Urinary bladder (tissue), 4 donors: ENCODE measurements around the gene RPS24. TPM values are rescaled to one million over a fixed set of nuclear protein-coding genes. Genes with fewer than 3 reads are reported as not detected.
"Not testable (repeated sequence)": the region's sequence is repeated elsewhere in the genome, so short reads cannot be mapped to it uniquely, and the experiment has no call there.

ENCODE experiments used
- DNase-seq: peaks from one replicate; pipeline ENCODE4 v3.0.0-alpha.2; 2015; ENCODE audit errors: extremely low spot score
- H3K27ac ChIP-seq: one replicate; pipeline ENCODE4 v1.5.1; 2013; ENCODE audit warnings: low read depth, mild to moderate bottlenecking, moderate library complexity
- H3K36me3 ChIP-seq: one replicate; pipeline ENCODE4 v1.6.1; 2013; ENCODE audit warnings: mild to moderate bottlenecking, moderate library complexity; ENCODE audit not compliant: insufficient read depth
- H3K4me1 ChIP-seq: one replicate; pipeline ENCODE4 v1.6.1; 2013; ENCODE audit warnings: mild to moderate bottlenecking, moderate library complexity; ENCODE audit not compliant: insufficient read depth
- H3K4me3 ChIP-seq: one replicate; pipeline ENCODE4 v1.5.1; 2013; ENCODE audit warnings: low read depth, low read length
- WGBS: extraction: QIAGEN DNeasy Blood & Tissue Kit; methylation state at CpG from one replicate; pipeline ENCODE4 v1.1.7; 2013; 5-methylcytosine and 5-hydroxymethylcytosine counted together
- polyA plus RNA-seq: library from polyadenylated mRNA; stranded (reverse); fragments of 200-250 nt; gene quantifications from one replicate; pipeline ENCODE4 v1.2.3, GENCODE V29; 2013
- total RNA-seq: library from RNA; depleted of rRNA; stranded (reverse); fragments of >200 nt; gene quantifications from one replicate; pipeline ENCODE4 v1.2.3, GENCODE V29; 2014
- donor health status: healthy with polysubstance abuse.
- donor health status: healthy.

RPS24 gene
- total and polyA plus RNA-seq, 2 donors: 2,953 to 3,656 TPM

DNA sequence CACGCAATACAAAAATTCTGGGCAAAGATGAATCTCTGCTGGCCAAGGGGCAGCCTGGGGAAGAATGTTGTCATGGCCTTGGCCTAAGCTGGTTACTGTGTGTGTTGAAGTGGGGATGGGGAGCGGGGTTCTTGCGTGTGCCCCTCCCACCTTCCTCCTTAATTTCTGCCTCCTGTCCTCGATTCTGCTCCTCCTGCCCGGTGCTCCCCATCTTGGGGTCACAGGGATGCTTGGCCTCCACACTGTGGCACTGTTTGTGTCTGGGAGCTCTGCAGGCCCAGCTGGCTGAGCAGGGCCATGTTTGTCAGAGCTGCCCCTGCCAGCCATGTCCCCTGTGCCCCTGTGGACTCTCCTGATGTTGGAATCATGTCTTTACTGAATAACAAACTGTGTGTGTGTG, 37.1 kb downstream of the RPS24 start:
- Histone ChIP-seq H3K27ac (no peak overlapping the region), H3K4me3 (no peak overlapping the region), H3K4me1 (no peaks in the 10 kb centered on the region), H3K36me3 (no peaks in the 10 kb centered on the region)
- no peak for DNase-seq
- WGBS: 94% methylated on average over 5 of the region's 5 CpGs

DNA sequence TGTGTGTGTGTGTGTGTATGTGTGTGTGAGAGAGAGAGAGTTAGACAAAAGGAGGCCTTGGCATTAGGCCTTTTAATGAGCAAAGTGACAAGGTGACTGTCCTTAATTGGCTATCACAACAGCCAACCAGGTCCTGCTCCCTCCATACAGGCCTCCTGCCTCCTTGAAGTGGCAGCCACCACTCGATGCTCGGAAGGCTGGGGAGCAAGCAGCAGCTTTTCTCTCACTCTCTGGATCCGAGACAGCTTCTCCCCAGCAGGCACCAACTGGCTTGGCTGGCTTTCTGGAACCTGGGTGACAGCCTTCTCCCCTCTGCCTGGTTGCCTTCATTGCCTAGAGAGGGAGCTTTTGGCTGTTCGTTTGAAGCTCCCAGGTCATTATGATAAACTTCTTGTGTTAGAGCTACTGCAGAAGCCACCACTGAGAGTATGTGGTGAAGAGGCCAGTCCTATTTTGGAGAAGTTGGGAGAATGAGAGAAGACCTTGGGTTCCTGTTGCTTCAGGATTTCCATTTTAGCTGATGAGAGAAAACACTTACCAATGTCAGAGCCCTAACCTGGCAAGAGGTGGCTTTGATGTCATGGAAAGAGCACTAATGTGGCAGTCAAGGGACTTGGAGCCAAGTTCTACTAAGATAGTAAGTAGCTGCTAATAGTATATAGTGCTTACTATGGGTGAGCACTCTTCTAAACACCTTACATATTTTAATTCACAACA, 37.6 kb downstream of the RPS24 start:
- no peak overlapping the region for H3K27ac ChIP-seq
- no peak for DNase-seq
- H3K4me3 ChIP-seq: no peak overlapping the region
- WGBS: 74% methylated on average over 4 of the region's 4 CpGs
- no peaks in the 10 kb centered on the region for H3K36me3 ChIP-seq
- H3K4me1 ChIP-seq: no peaks in the 10 kb centered on the region

DNA sequence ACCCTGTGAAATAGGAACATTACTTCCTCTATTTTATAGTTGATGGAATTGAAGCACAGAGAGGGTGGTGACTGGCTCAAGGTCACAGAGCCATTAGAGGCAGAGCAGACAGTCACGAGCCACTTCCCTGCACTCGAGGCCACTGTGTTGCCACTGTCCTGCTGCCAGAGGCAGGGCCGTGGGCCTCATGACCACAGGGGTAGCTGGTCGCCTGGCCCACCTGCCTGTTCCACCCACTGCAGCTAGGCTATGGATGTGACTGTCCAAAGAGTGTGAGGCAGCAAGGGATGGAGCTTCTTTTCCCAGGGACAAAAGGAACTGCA, 38.2 kb downstream of the RPS24 start:
- WGBS: 92% methylated on average over 4 of the region's 4 CpGs
- DNase-seq: no peak

DNA sequence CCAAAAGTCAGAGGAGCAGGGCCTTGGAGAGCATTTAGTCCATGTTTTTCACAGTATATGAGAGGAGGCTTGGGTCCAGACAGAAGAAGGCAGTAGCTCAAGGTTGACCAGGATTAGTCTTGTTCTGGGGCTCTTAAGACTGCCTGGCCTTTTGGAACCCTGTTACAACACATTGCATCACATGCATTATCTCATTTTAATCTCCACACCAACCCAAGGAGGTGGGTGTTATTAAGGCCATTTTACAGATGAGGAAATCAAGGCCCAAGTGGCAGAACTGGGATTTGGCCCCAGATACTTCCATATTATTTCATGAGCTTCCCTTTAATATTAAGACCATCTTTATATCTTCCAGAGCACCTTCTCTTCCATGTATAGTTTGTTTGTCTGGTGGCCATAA, 38.8 kb downstream of the RPS24 start:
- no peak for DNase-seq
- Histone ChIP-seq H3K27ac (no peak overlapping the region), H3K4me3 (no peak overlapping the region), H3K4me1 (no peaks in the 10 kb centered on the region), H3K36me3 (no peaks in the 10 kb centered on the region)

More for the DNA sequence above, 38.2 kb downstream of the RPS24 start:
- Histone ChIP-seq H3K4me1 (no peaks in the 10 kb centered on the region), H3K4me3 (no peak overlapping the region), H3K27ac (no peak overlapping the region), H3K36me3 (no peaks in the 10 kb centered on the region)

DNA sequence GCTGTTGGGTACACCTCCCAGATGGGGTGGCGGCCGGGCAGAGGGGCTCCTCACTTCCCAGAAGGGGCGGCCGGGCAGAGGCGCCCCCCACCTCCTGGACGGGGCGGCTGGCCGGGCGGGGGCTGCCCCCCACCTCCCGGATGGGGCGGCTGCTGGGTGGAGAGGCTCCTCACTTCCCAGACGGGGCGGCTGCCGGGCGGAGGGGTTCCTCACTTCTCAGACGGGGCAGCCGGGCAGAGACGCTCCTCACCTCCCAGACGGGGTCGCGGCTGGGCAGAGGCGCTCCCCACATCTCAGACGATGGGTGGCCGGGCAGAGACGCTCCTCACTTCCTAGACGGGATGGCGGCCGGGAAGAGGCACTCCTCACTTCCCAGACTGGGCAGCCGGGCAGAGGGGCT, 42.1 kb downstream of the RPS24 start:
- not testable (repeated sequence) for H3K36me3 ChIP-seq, H3K4me1 ChIP-seq, H3K27ac ChIP-seq, H3K4me3 ChIP-seq, DNase-seq
- 96% methylated on average over 25 of the region's 29 CpGs for WGBS

DNA sequence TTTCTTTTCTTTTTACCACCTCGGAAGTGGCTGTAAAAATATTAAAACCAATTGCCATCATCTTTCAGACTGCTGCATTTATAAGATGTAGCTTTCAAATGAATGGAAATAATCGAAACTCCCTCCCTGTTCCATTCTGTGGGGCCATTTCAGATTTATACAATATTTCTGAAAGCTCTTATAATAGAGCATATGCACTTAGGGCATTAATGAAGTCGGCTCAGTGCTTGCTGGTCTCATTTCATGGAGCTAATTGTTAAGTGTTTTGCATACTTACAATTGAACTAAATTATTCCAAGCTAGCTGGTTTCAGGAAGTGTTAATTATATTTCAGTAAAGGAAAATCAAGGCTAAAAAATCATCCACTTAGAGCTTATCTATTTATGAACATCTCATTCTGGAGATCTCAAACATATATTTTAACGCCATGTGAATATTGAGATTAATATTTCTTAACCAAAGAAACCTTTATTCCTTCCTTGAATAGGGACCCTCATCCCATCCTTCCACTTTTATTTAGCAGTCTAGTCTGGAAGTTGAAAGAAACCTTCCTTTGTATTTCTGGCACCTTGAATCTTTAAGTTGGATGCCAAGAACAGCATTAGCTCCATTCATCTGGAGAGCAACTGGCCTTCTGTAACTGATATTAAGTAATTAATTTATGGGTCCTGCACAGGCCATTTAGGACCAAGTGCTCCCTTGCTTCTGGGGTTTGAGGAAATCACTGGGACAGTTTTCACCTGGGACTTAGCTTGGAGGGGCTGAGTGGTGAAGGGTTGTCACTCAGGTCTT, 45.1 kb downstream of the RPS24 start:
- no peak for DNase-seq
- Histone ChIP-seq H3K36me3 (no peaks in the 10 kb centered on the region), H3K4me1 (no peaks in the 10 kb centered on the region), H3K4me3 (no peak overlapping the region), H3K27ac (no peak overlapping the region)
- 88% methylated on average over 4 of the region's 4 CpGs for WGBS

DNA sequence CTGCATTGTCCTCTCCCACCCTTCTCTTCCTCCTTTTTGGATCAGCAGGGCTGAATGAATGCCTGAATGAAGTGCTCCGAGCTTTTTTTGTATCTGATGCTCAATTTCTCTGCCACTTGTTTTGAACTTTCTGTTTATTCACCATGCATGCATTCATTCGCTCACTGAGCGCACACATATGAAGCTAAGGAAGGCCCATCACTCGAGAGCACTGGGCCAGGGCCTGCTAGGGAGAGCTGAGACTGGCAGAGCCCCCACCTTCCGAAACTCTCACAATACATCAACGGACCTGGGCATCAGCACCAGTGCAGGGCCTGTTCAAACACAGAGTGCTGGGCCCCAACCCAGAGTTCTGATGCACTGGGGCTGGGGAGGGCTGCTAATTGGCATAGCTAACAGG, 45.7 kb downstream of the RPS24 start:
- no peak overlapping the region for H3K27ac ChIP-seq
- no peaks in the 10 kb centered on the region for H3K36me3 ChIP-seq
- DNase-seq: no peak
- no peak overlapping the region for H3K4me3 ChIP-seq
- 93% methylated on average over 6 of the region's 6 CpGs for WGBS
- no peaks in the 10 kb centered on the region for H3K4me1 ChIP-seq

DNA sequence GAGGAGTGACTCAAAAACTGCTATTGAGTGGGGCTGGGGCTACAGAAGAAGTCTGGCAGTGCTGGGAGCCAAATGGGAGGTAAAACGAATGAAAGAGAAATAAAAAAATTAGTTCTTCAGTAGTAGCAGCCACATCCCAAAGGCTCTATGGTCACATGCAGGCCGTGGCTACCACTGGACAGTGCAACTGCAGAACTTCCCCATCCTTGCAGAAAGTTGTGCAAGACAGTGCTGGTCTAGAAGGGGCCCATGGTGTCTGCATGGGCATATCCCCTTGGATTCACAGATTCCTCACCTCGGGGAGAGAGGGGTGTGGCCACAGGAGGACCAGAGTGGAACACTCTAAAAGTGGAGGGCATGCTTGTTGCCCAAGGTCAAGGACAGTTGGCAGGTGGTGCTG, 47.6 kb downstream of the RPS24 start:
- no peak for DNase-seq
- Histone ChIP-seq H3K4me1 (no peaks in the 10 kb centered on the region), H3K36me3 (no peaks in the 10 kb centered on the region), H3K4me3 (no peak overlapping the region), H3K27ac (no peak overlapping the region)
- 47% methylated on average over 3 of the region's 3 CpGs for WGBS

DNA sequence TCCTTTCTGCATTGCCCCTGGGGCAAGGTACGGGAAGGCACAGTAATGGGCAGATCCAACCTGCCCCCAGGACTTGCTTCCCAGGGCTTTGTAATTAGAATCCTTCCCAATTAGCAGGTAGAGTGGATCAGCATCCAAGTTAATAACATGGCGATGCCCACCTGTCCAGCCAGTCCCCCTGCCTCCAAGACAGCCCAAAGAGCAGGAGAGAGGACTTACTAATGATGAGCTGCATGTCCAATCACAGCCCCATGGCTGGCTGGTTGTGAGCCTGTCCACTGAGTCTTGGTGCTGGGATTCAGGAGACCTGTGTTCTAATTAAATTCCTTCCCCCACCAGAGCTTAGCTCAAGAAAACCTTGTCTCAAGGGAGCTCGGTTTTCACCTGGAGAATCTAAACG, 49.0 kb downstream of the RPS24 start:
- no peaks in the 10 kb centered on the region for H3K4me1 ChIP-seq
- DNase-seq: no peak
- no peak overlapping the region for H3K4me3 ChIP-seq
- WGBS: 87% methylated on average over 4 of the region's 4 CpGs
- H3K36me3 ChIP-seq: no peaks in the 10 kb centered on the region
- no peak overlapping the region for H3K27ac ChIP-seq

Other genes with a start within 250 kb of the RPS24 start
- 30.3 TPM for gene DLG5, start 107.1 kb upstream of the RPS24 start, total RNA-seq
- gene DLG5, start 107.1 kb upstream of the RPS24 start, polyA plus RNA-seq: 36.9 TPM
- 14.5 TPM for gene POLR3A, start 4.3 kb upstream of the RPS24 start, total RNA-seq
- gene POLR3A, start 4.3 kb upstream of the RPS24 start, polyA plus RNA-seq: 5.8 TPM